ENCODE measurements around the gene GPRIN2. TPM values are rescaled to one million over a fixed set of nuclear protein-coding genes. Genes with fewer than 3 reads are reported as not detected.

Gene GPRIN2
- total RNA-seq, 2 donors from 2014 or later, result 32.3 to 34.4 TPM

- Histone ChIP-seq H3K4me3 (no peak overlapping the region), H3K9me3 (no peaks in the 10 kb centered on the region), H3K9ac (ENCODE audit: low read depth in 2 of 2, low read length in 2 of 2) (no peak overlapping the region), H3K27ac (no peak overlapping the region), H3K36me3 (no peaks in the 10 kb centered on the region), H3K4me1 (peaks cover 6% of the 10 kb centered on the region), H3K27me3 (no peaks in the 10 kb centered on the region)
- no peak for DNase-seq
- intact Hi-C loops (cut with DNase I), result no loop called here
- TF ChIP-seq CTCF (IDR thresholded peaks at IDR 0.05), result no peak
Measured at GRCh38 chr10:46524472-46525176, 31.8 kb downstream of the GPRIN2 start.

- Histone ChIP-seq H3K4me1 (peaks cover 6% of the 10 kb centered on the region), H3K36me3 (no peaks in the 10 kb centered on the region), H3K27ac (peak overlapping the region; percentile 11), H3K9ac (ENCODE audit: low read depth in 2 of 2, low read length in 2 of 2) (peak overlapping the region in 1 of 2 donors; percentile 62), H3K27me3 (no peaks in the 10 kb centered on the region), H3K9me3 (no peaks in the 10 kb centered on the region), H3K4me3 (no peak overlapping the region)
- no peak for TF ChIP-seq CTCF (IDR thresholded peaks at IDR 0.05)
- intact Hi-C loops (cut with DNase I), result no loop called here
- DNase-seq, result no peak
Measured at GRCh38 chr10:46523962-46524471, 32.4 kb downstream of the GPRIN2 start.

GRCh38 chr10:46523119-46523961 is 33.1 kb downstream of the GPRIN2 start:
- DNase-seq, result peak; percentile 87
- no peaks in the 10 kb centered on the region for H3K36me3 ChIP-seq
- no peaks in the 10 kb centered on the region for H3K9me3 ChIP-seq
- H3K9ac ChIP-seq (ENCODE audit: low read depth in 2 of 2, low read length in 2 of 2), result peak overlapping the region; percentile 37 to 62
- intact Hi-C loops (cut with DNase I), result no loop called here
- H3K4me3 ChIP-seq, result no peak overlapping the region
- peak overlapping the region; percentile 11 for H3K27ac ChIP-seq
- no peaks in the 10 kb centered on the region for H3K27me3 ChIP-seq
- no peak for TF ChIP-seq CTCF (IDR thresholded peaks at IDR 0.05)
- H3K4me1 ChIP-seq, result peaks cover 6% of the 10 kb centered on the region

GRCh38 chr10:46522295-46523118 is 34.0 kb downstream of the GPRIN2 start:
- Histone ChIP-seq H3K9me3 (no peaks in the 10 kb centered on the region), H3K4me1 (peaks cover 6% of the 10 kb centered on the region), H3K4me3 (no peak overlapping the region), H3K36me3 (no peaks in the 10 kb centered on the region), H3K27ac (no peak overlapping the region), H3K9ac (ENCODE audit: low read depth in 2 of 2, low read length in 2 of 2) (peak overlapping the region in 1 of 2 donors; percentile 62), H3K27me3 (no peaks in the 10 kb centered on the region)
- TF ChIP-seq CTCF (IDR thresholded peaks at IDR 0.05), result no peak
- intact Hi-C loops (cut with DNase I), result no loop called here
- DNase-seq, result no peak

- peak; percentile 20 for DNase-seq
- TF ChIP-seq CTCF (IDR thresholded peaks at IDR 0.05), result no peak
- H3K27ac ChIP-seq, result no peak overlapping the region
- H3K36me3 ChIP-seq, result no peaks in the 10 kb centered on the region
- H3K9ac ChIP-seq (ENCODE audit: low read depth in 2 of 2, low read length in 2 of 2), result no peak overlapping the region
- H3K4me3 ChIP-seq, result no peak overlapping the region
- no peaks in the 10 kb centered on the region for H3K9me3 ChIP-seq
- intact Hi-C loops (cut with DNase I), result no loop called here
- H3K27me3 ChIP-seq, result no peaks in the 10 kb centered on the region
- H3K4me1 ChIP-seq, result peaks cover 6% of the 10 kb centered on the region
Measured at GRCh38 chr10:46520941-46521340, 35.5 kb downstream of the GPRIN2 start.
